GM23338 (cell line): ENCODE measurements around the gene TRIM72. TPM values are rescaled to one million over a fixed set of nuclear protein-coding genes. Genes with fewer than 3 reads are reported as not detected.

Source experiments
- ATAC-seq: fragments of 200-7000 bp; cut with Tn5 transposase; 3 replicates; pipeline ENCODE4 v1.9.1; 2020
- DNase-seq: peaks from one replicate; pipeline ENCODE4 v3.0.0-alpha.2; 2015; ENCODE audit warnings: low spot score
- H2AFZ ChIP-seq: fragments of 200-600 bp; sonication (generic); 2 replicates; pipeline ENCODE4 v1.8.0; 2016; ENCODE audit warnings: antibody characterized with exemption, mild to moderate bottlenecking, moderate library complexity
- H3F3A ChIP-seq: fragments of 200-600 bp; sonication (generic); replicated peaks from 2 replicates; pipeline ENCODE4 v1.8.0; 2017; ENCODE audit warnings: antibody characterized with exemption, mixed run types, low read depth
- H3K27ac ChIP-seq: fragments of 200-600 bp; sonication (generic); 2 replicates; pipeline ENCODE4 v1.6.1; 2016; ENCODE audit warnings: low read depth
- H3K27me3 ChIP-seq: fragments of 200-600 bp; sonication (generic); 2 replicates; pipeline ENCODE4 v1.8.0; 2016; ENCODE audit warnings: mild to moderate bottlenecking, mixed run types, moderate library complexity; ENCODE audit not compliant: insufficient read depth
- H3K36me3 ChIP-seq: fragments of 200-600 bp; sonication (generic); 2 replicates; pipeline ENCODE4 v1.8.0; 2016; ENCODE audit warnings: mild to moderate bottlenecking; ENCODE audit not compliant: insufficient read depth
- H3K4me1 ChIP-seq: fragments of 200-600 bp; sonication (generic); 2 replicates; pipeline ENCODE4 v1.8.0; 2016; ENCODE audit warnings: mild to moderate bottlenecking, moderate library complexity; ENCODE audit not compliant: insufficient read depth
- H3K4me2 ChIP-seq: fragments of 200-600 bp; sonication (generic); 2 replicates; pipeline ENCODE4 v1.7.1; 2017; ENCODE audit warnings: mixed run types
- H3K4me3 ChIP-seq: fragments of 200-600 bp; sonication (generic); 2 replicates; pipeline ENCODE4 v1.6.1; 2016; ENCODE audit warnings: mixed run types
- H3K79me2 ChIP-seq: fragments of 200-600 bp; sonication (generic); replicated peaks from 2 replicates; pipeline ENCODE4 v1.8.0; 2017; ENCODE audit warnings: mild to moderate bottlenecking; ENCODE audit not compliant: insufficient read depth
- H3K9me2 ChIP-seq: fragments of 200-600 bp; sonication (generic); 2 replicates; pipeline ENCODE4 v1.8.0; 2017; ENCODE audit not compliant: insufficient read depth
- H4K20me1 ChIP-seq: fragments of 200-600 bp; sonication (generic); replicated peaks from 2 replicates; pipeline ENCODE4 v1.8.0; 2017; ENCODE audit warnings: mild to moderate bottlenecking; ENCODE audit not compliant: insufficient read depth
- H3K27ac Mint-ChIP-seq: 2 replicates; pipeline ENCODE4 v1.8.0; 2020; ENCODE audit warnings: inconsistent platforms, mild to moderate bottlenecking, moderate library complexity, mixed read lengths
- H3K27me3 Mint-ChIP-seq: 3 replicates; pipeline ENCODE4 v1.8.0; 2022; ENCODE audit warnings: low read depth, mild to moderate bottlenecking, moderate library complexity, mixed read lengths, inconsistent platforms; ENCODE audit not compliant: insufficient read depth, poor library complexity
- H3K36me3 Mint-ChIP-seq: 3 replicates; pipeline ENCODE4 v1.8.0; 2021; ENCODE audit warnings: low read depth, mild to moderate bottlenecking, inconsistent platforms, moderate library complexity, mixed read lengths
- H3K4me1 Mint-ChIP-seq: 3 replicates; pipeline ENCODE4 v1.8.0; 2020; ENCODE audit warnings: mild to moderate bottlenecking, inconsistent platforms, mixed read lengths
- H3K4me3 Mint-ChIP-seq: 3 replicates; pipeline ENCODE4 v1.8.0; 2021; ENCODE audit warnings: moderate library complexity, mild to moderate bottlenecking, inconsistent platforms, mixed read lengths
- H3K9me3 Mint-ChIP-seq: 3 replicates; pipeline ENCODE4 v1.8.0; 2020; ENCODE audit warnings: moderate library complexity, mild to moderate bottlenecking, inconsistent platforms, mixed read lengths
- CREB1 ChIP-seq: fragments of 250-450 bp; sonication (Bioruptor Pico); IDR thresholded peaks from 2 replicates; pipeline ENCODE4 v1.5.0; 2020; ENCODE audit warnings: low read depth, mild to moderate bottlenecking, moderate library complexity
- ETS1 ChIP-seq: IDR thresholded peaks from 2 replicates; pipeline ENCODE4 v1.6.1; 2016; ENCODE audit warnings: antibody characterized with exemption
- EZH2 ChIP-seq: fragments of 200-600 bp; sonication (generic); IDR thresholded peaks from one replicate; pipeline ENCODE4 v1.8.0; 2017; ENCODE audit warnings: antibody characterized with exemption, mild to moderate bottlenecking, low read depth; ENCODE audit not compliant: unreplicated experiment
- NANOG ChIP-seq: IDR thresholded peaks from 2 replicates; pipeline ENCODE4 v1.6.1; 2016; ENCODE audit warnings: antibody characterized with exemption, borderline replicate concordance
- POLR2AphosphoS5 ChIP-seq: IDR thresholded peaks from 2 replicates; pipeline ENCODE4 v1.6.1; 2016; ENCODE audit warnings: antibody characterized with exemption, low read depth
- STAT1 ChIP-seq: IDR thresholded peaks from one replicate; pipeline ENCODE4 v1.6.1; 2016; ENCODE audit warnings: antibody characterized with exemption; ENCODE audit not compliant: unreplicated experiment
- ZNF114 ChIP-seq: fragments of 250-450 bp; sonication (Bioruptor Pico); IDR thresholded peaks from 2 replicates; pipeline ENCODE4 v1.5.0; 2020; ENCODE audit warnings: mild to moderate bottlenecking, moderate library complexity
- polyA plus RNA-seq: library from polyadenylated mRNA; unstranded; fragments of >200 nt; fragmentation: Nextera tagmentation; extraction: Ambion mirVana; gene quantifications from 2 replicates; pipeline ENCODE4 v1.2.1, GENCODE V29; 2016
- total RNA-seq: library from RNA; depleted of rRNA; stranded (reverse); fragments of >200 nt; shearing (Covaris generic); gene quantifications from 2 replicates; pipeline ENCODE4 v1.2.3, GENCODE V29; 2014
- TF ChIP-seq, protein P1 (sequence below): IDR thresholded peaks from one replicate; pipeline ENCODE4 v1.6.1; 2018; ENCODE audit warnings: antibody characterized with exemption; ENCODE audit not compliant: unreplicated experiment
- TF ChIP-seq, protein P2 (sequence below): fragments of 250-450 bp; sonication (Bioruptor Pico); IDR thresholded peaks from 2 replicates; pipeline ENCODE4 v1.5.0; 2020; ENCODE audit warnings: mild to moderate bottlenecking, moderate library complexity

TRIM72 gene
- total and polyA plus RNA-seq, 2 experiments from 2014 or later, result 0.81 to 1.3 TPM

DNA sequence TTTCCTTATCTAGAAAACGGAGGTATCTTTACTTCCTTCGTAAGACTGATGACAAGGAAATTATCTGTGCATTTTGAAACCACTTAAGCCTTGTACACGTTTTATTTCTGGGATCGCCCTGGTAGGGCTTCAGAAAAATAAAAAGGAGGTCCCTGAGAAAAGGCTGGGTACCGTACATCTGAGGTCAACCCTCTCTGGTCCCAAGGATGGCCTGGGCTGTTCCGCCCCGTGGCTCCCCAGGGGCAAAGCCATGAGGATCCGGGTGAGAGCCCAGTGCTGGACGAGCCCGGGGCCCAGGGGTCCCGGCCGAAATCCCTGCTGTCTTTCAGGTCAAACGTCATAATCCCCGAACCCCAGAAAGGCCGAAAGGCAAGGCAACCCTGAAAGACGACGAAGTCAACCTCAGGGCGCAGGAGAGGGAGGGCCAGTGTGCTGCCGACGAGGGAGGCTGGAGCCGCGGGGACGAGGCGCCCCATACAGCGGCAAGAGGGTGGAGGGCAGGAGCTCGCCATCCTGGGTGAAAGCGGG is 34.6 kb upstream of the TRIM72 start:
- H3F3A ChIP-seq, result peaks cover 19% of the 10 kb centered on the region
- peaks cover 26% of the 10 kb centered on the region for H3K36me3 ChIP-seq
- Mint-ChIP-seq H3K9me3 (peaks cover 7% of the 10 kb centered on the region), H3K4me3 (peak overlapping the region; percentile 96), H3K27ac (peak overlapping the region; percentile 96), H3K36me3 (peaks cover 39% of the 10 kb centered on the region), H3K27me3 (peaks cover 20% of the 10 kb centered on the region), H3K4me1 (peaks cover 27% of the 10 kb centered on the region)
- peaks cover 44% of the 10 kb centered on the region for H3K79me2 ChIP-seq
- H3K9me2 ChIP-seq, result no peaks in the 10 kb centered on the region
- H3K4me3 ChIP-seq, result peak overlapping the region; percentile 100
- H3K4me1 ChIP-seq, result peaks cover 27% of the 10 kb centered on the region
- H2AFZ ChIP-seq, result peak overlapping the region; percentile 90; the same call in 1 of the 2 replicates
- peaks cover 36% of the 10 kb centered on the region for H4K20me1 ChIP-seq
- H3K4me2 ChIP-seq, result peak overlapping the region; percentile 100
- no peak for TF ChIP-seq NANOG
- TF ChIP-seq STAT1, result no peak
- TF ChIP-seq POLR2AphosphoS5, result no peak
- no peak for TF ChIP-seq CREB1
- TF ChIP-seq, protein P1, sequence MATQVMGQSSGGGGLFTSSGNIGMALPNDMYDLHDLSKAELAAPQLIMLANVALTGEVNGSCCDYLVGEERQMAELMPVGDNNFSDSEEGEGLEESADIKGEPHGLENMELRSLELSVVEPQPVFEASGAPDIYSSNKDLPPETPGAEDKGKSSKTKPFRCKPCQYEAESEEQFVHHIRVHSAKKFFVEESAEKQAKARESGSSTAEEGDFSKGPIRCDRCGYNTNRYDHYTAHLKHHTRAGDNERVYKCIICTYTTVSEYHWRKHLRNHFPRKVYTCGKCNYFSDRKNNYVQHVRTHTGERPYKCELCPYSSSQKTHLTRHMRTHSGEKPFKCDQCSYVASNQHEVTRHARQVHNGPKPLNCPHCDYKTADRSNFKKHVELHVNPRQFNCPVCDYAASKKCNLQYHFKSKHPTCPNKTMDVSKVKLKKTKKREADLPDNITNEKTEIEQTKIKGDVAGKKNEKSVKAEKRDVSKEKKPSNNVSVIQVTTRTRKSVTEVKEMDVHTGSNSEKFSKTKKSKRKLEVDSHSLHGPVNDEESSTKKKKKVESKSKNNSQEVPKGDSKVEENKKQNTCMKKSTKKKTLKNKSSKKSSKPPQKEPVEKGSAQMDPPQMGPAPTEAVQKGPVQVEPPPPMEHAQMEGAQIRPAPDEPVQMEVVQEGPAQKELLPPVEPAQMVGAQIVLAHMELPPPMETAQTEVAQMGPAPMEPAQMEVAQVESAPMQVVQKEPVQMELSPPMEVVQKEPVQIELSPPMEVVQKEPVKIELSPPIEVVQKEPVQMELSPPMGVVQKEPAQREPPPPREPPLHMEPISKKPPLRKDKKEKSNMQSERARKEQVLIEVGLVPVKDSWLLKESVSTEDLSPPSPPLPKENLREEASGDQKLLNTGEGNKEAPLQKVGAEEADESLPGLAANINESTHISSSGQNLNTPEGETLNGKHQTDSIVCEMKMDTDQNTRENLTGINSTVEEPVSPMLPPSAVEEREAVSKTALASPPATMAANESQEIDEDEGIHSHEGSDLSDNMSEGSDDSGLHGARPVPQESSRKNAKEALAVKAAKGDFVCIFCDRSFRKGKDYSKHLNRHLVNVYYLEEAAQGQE, result no peak
- TF ChIP-seq EZH2, result no peak
- no peak for TF ChIP-seq ZNF114
- DNase-seq (no peak), ATAC-seq (peak; percentile 17)
- peak overlapping the region; percentile 99 for H3K27ac ChIP-seq
- H3K27me3 ChIP-seq, result no peaks in the 10 kb centered on the region

GRCh38 chr16:31179747-31180459 is 34.0 kb upstream of the TRIM72 start, which contains the start of gene FUS:
FUS (plus strand) TSS chr16:31180139; CDS start chr16:31180215, 76 bp downstream.
- H3K36me3 Mint-ChIP-seq, result peaks cover 46% of the 10 kb centered on the region
- Histone ChIP-seq H3F3A (peaks cover 19% of the 10 kb centered on the region), H4K20me1 (peaks cover 42% of the 10 kb centered on the region), H3K36me3 (peaks cover 32% of the 10 kb centered on the region), H2AFZ (peak within 1 kb of the TSS; percentile 90; the same call in 1 of the 2 replicates), H3K9me2 (no peaks in the 10 kb centered on the region), H3K4me2 (peak within 1 kb of the TSS; percentile 100), H3K27ac (peak within 1 kb of the TSS; percentile 99), H3K27me3 (no peaks in the 10 kb centered on the region), H3K4me3 (peak within 1 kb of the TSS; percentile 100), H3K79me2 (peaks cover 50% of the 10 kb centered on the region), H3K4me1 (peaks cover 27% of the 10 kb centered on the region)
- peak; percentile 90 for DNase-seq
- peaks cover 31% of the 10 kb centered on the region for H3K4me1 Mint-ChIP-seq
- peak; percentile 73 for ATAC-seq
- peak within 1 kb of the TSS; percentile 96 for H3K4me3 Mint-ChIP-seq
- H3K9me3 Mint-ChIP-seq, result peaks cover 7% of the 10 kb centered on the region
- peaks cover 23% of the 10 kb centered on the region for H3K27me3 Mint-ChIP-seq
- H3K27ac Mint-ChIP-seq, result peak within 1 kb of the TSS; percentile 100
- TF ChIP-seq, protein P2, sequence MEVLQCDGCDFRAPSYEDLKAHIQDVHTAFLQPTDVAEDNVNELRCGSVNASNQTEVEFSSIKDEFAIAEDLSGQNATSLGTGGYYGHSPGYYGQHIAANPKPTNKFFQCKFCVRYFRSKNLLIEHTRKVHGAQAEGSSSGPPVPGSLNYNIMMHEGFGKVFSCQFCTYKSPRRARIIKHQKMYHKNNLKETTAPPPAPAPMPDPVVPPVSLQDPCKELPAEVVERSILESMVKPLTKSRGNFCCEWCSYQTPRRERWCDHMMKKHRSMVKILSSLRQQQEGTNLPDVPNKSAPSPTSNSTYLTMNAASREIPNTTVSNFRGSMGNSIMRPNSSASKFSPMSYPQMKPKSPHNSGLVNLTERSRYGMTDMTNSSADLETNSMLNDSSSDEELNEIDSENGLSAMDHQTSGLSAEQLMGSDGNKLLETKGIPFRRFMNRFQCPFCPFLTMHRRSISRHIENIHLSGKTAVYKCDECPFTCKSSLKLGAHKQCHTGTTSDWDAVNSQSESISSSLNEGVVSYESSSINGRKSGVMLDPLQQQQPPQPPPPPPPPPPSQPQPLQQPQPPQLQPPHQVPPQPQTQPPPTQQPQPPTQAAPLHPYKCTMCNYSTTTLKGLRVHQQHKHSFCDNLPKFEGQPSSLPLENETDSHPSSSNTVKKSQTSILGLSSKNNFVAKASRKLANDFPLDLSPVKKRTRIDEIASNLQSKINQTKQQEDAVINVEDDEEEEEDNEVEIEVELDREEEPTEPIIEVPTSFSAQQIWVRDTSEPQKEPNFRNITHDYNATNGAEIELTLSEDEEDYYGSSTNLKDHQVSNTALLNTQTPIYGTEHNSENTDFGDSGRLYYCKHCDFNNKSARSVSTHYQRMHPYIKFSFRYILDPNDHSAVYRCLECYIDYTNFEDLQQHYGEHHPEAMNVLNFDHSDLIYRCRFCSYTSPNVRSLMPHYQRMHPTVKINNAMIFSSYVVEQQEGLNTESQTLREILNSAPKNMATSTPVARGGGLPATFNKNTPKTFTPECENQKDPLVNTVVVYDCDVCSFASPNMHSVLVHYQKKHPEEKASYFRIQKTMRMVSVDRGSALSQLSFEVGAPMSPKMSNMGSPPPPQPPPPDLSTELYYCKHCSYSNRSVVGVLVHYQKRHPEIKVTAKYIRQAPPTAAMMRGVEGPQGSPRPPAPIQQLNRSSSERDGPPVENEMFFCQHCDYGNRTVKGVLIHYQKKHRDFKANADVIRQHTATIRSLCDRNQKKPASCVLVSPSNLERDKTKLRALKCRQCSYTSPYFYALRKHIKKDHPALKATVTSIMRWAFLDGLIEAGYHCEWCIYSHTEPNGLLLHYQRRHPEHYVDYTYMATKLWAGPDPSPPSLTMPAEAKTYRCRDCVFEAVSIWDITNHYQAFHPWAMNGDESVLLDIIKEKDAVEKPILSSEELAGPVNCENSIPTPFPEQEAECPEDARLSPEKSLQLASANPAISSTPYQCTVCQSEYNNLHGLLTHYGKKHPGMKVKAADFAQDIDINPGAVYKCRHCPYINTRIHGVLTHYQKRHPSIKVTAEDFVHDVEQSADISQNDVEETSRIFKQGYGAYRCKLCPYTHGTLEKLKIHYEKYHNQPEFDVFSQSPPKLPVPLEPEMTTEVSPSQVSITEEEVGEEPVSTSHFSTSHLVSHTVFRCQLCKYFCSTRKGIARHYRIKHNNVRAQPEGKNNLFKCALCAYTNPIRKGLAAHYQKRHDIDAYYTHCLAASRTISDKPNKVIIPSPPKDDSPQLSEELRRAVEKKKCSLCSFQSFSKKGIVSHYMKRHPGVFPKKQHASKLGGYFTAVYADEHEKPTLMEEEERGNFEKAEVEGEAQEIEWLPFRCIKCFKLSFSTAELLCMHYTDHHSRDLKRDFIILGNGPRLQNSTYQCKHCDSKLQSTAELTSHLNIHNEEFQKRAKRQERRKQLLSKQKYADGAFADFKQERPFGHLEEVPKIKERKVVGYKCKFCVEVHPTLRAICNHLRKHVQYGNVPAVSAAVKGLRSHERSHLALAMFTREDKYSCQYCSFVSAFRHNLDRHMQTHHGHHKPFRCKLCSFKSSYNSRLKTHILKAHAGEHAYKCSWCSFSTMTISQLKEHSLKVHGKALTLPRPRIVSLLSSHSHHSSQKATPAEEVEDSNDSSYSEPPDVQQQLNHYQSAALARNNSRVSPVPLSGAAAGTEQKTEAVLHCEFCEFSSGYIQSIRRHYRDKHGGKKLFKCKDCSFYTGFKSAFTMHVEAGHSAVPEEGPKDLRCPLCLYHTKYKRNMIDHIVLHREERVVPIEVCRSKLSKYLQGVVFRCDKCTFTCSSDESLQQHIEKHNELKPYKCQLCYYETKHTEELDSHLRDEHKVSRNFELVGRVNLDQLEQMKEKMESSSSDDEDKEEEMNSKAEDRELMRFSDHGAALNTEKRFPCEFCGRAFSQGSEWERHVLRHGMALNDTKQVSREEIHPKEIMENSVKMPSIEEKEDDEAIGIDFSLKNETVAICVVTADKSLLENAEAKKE (CRISPR knock-in tag), result no peak
- TF ChIP-seq ETS1, result peak; percentile 41; the same call in 1 of the 2 replicates
